Measurements from ENCODE around the gene USP49. TPM values are rescaled to one million over a fixed set of nuclear protein-coding genes. Genes with fewer than 3 reads are reported as not detected.

USP49 gene
- total RNA-seq, 2 donors from 2014 or later, result 1.7 to 19.5 TPM

DNA sequence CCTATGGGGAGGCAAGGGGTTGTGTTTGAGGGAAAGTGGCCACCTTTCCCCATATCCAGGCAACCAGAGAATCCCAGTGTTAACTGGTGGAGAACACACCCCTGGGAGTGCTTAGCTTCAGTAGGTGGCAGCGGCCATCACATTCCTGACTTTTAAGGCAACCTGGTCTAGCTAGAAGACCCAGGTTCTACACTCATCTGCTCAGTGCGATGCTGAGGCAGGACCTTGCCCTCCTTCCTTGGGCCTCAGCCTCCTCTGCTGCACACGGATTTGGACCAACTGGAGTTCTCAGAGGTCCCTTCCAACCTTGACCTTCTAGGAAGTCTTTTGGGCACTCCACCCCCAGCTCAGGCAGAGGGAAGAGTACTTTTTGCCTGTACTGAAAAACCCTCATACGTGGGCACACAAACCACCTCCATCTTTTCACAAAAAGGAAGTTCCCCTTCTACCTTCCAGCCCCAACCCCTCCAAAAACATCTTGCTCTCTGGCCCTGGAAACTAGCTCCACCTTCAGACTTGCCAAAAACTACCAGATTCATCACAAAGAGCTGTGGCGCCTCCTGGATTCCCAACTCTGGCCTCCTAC lies 43.5 kb upstream of the USP49 start:
- 70% methylated on average over 5 of the region's 5 CpGs for WGBS
- H3K27me3 ChIP-seq (replicated peaks; ENCODE audit: insufficient read depth), result no peaks in the 10 kb centered on the region
- H3K9me3 ChIP-seq, result no peaks in the 10 kb centered on the region
- H3K27ac ChIP-seq, result no peak overlapping the region
- H3K36me3 ChIP-seq, result peaks cover 4 to 7% of the 10 kb centered on the region in 2 donors
- intact Hi-C loops (cut with DNase I), result loop anchor here (5.0 kb wide), 1 partner anchor 156 kb away; the partner anchor contains the start of gene PRICKLE4
- no peak overlapping the region for H3K4me3 ChIP-seq
- DNase-seq (ENCODE audit: low spot score), result no peak
- TF ChIP-seq CTCF (IDR thresholded peaks at IDR 0.05) (no peak), POLR2A (IDR thresholded peaks at IDR 0.05) (no peak), POLR2AphosphoS5 (IDR thresholded peaks at IDR 0.05) (no peak)
- peaks cover 10% of the 10 kb centered on the region for H3K4me1 ChIP-seq (replicated peaks)

- 63% methylated on average over 4 of the region's 4 CpGs for WGBS
- no peaks in the 10 kb centered on the region for H3K27me3 ChIP-seq (replicated peaks; ENCODE audit: insufficient read depth)
- H3K36me3 ChIP-seq, result peaks cover 5 to 7% of the 10 kb centered on the region in 2 donors
- TF ChIP-seq POLR2AphosphoS5 (IDR thresholded peaks at IDR 0.05) (no peak), CTCF (IDR thresholded peaks at IDR 0.05) (no peak), POLR2A (IDR thresholded peaks at IDR 0.05) (no peak)
- H3K4me3 ChIP-seq, result no peak overlapping the region
- H3K9me3 ChIP-seq, result no peaks in the 10 kb centered on the region
- DNase-seq (ENCODE audit: low spot score), result no peak
- no peak overlapping the region for H3K27ac ChIP-seq
- intact Hi-C loops (cut with DNase I), result loop anchor here (5.0 kb wide), 1 partner anchor 156 kb away; the partner anchor contains the start of gene PRICKLE4
- peaks cover 10% of the 10 kb centered on the region for H3K4me1 ChIP-seq (replicated peaks)
These were observed 42.8 kb upstream of the USP49 start for GRCh38 chr6:41937861-41938574.

DNA sequence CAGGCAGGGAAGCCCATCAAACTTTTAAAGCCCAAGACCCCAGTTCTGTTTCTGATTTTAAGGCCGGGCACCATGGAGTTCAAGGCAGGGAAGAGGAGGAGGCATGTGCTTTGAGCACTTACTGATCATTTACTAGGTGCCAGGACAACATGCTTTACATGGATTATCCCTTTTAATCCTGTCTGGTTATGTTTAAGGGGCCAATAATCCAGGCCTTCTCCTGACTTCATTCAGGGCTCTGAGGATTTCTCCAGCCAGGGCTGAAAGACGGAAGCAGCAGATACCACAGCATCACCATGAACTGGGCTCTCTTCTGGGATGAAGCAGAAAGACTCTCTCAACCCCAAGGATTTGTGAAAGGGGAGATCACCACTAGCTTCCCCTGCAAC lies 42.3 kb upstream of the USP49 start:
- Histone ChIP-seq H3K27me3 (replicated peaks; ENCODE audit: insufficient read depth) (no peaks in the 10 kb centered on the region), H3K9me3 (no peaks in the 10 kb centered on the region), H3K36me3 (peaks cover 9 to 11% of the 10 kb centered on the region in 2 donors), H3K27ac (peak overlapping the region in 1 of 2 donors; percentile 14), H3K4me1 (replicated peaks) (peaks cover 10% of the 10 kb centered on the region), H3K4me3 (no peak overlapping the region)
- intact Hi-C loops (cut with DNase I), result loop anchor here (5.0 kb wide), 1 partner anchor 155 kb away; the partner anchor contains the start of gene PRICKLE4
- DNase-seq (ENCODE audit: low spot score), result no peak
- TF ChIP-seq POLR2AphosphoS5 (IDR thresholded peaks at IDR 0.05) (no peak), POLR2A (IDR thresholded peaks at IDR 0.05) (no peak), CTCF (IDR thresholded peaks at IDR 0.05) (no peak)
- 66% methylated on average over 2 of the region's 2 CpGs for WGBS

DNA sequence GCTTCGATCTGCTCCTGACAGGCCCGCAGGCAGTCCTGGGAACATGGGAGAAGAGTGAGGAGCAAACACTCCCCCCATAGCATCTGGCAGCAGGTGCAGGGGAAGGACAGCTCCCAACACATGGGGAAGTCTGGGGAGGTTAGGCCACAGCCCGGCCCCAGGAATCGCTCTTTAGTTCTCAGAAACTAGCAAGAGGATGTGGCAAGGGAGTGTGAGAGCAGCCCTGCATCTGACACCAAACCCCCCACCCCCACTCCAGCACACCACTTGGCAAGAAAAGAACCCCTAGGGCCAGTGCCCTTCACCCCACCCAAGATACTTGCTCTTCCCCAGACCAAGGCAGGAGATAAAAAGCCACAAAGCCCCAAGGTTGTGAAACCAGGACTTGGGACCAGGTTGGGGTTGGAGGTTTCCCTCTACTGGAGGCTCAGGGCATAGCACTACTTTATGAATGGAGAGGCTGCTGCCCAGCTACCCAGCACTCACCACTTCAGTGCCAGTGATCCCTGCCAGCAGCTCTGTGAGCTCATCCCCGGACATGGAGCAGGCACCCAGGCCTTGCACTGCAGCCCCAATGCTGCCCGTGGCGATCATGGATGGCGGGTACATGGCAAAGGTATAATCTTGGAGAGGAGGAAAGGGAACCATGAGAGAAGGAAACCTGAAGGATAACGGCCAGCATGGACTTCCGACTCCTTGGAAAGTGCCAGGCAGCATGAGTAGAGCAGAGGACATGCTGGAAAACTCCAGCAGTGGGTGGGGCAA lies 41.1 kb upstream of the USP49 start:
- Histone ChIP-seq H3K36me3 (peaks cover 9 to 20% of the 10 kb centered on the region in 2 donors), H3K4me1 (replicated peaks) (peaks cover 8% of the 10 kb centered on the region), H3K4me3 (no peak overlapping the region), H3K27me3 (replicated peaks; ENCODE audit: insufficient read depth) (no peaks in the 10 kb centered on the region), H3K27ac (no peak overlapping the region), H3K9me3 (no peaks in the 10 kb centered on the region)
- WGBS, result 49% methylated on average over 9 of the region's 10 CpGs
- peak; percentile 77 for DNase-seq (ENCODE audit: low spot score)
- intact Hi-C loops (cut with DNase I), result loop anchor here (5.0 kb wide), 1 partner anchor 154 kb away; the partner anchor contains the start of gene PRICKLE4
- TF ChIP-seq POLR2AphosphoS5 (IDR thresholded peaks at IDR 0.05) (peak; percentile 68), POLR2A (IDR thresholded peaks at IDR 0.05) (no peak), CTCF (IDR thresholded peaks at IDR 0.05) (peak; percentile 59 to 79 (median 70))
